CD14-positive monocyte (primary cell): Measurements from ENCODE around the gene CDK5RAP3. TPM values are rescaled to one million over a fixed set of nuclear protein-coding genes. Genes with fewer than 3 reads are reported as not detected.

Experiments
- DNase-seq, 3 donors: peaks; one replicate each; pipeline ENCODE4 v3.0.0-alpha.2; 2011 to 2022
- H2AFZ ChIP-seq: 2 replicates; pipeline ENCODE4 v1.6.0; 2012; ENCODE audit warnings: mild to moderate bottlenecking, low read depth, low read length, inconsistent platforms; ENCODE audit not compliant: insufficient read depth, poor library complexity, severe bottlenecking
- H3K27ac ChIP-seq, 2 donors: 1 replicate in 1 of 2; 2 replicates in 1 of 2; pipeline ENCODE4 v1.5.1; 2012 to 2013; ENCODE audit warnings: low read length in 2 of 2, control low read depth in 1 of 2, inconsistent platforms in 1 of 2, low read depth in 1 of 2, mild to moderate bottlenecking in 1 of 2
- H3K27me3 ChIP-seq, 2 donors: one replicate each; pipeline versions ENCODE4 v1.6.0 to v1.6.1; 2011 to 2013; ENCODE audit warnings: low read length in 2 of 2; ENCODE audit not compliant: control insufficient read depth in 2 of 2, insufficient read depth in 2 of 2
- H3K36me3 ChIP-seq, 2 donors: replicated peaks in 1 of 2; 1 replicate in 1 of 2; 2 replicates in 1 of 2; pipeline versions ENCODE4 v1.5.1 to v1.6.1; 2012 to 2013; ENCODE audit warnings: low read length in 2 of 2, control low read depth in 1 of 2, inconsistent platforms in 1 of 2, mild to moderate bottlenecking in 1 of 2; ENCODE audit not compliant: insufficient read depth in 2 of 2, control insufficient read depth in 1 of 2
- H3K4me1 ChIP-seq, 2 donors: 1 replicate in 1 of 2; 2 replicates in 1 of 2; pipeline versions ENCODE4 v1.5.1 to v1.6.1; 2012 to 2013; ENCODE audit warnings: low read length in 2 of 2, control low read depth in 1 of 2, inconsistent platforms in 1 of 2, mild to moderate bottlenecking in 1 of 2, moderate library complexity in 1 of 2; ENCODE audit not compliant: insufficient read depth in 2 of 2, control insufficient read depth in 1 of 2
- H3K4me2 ChIP-seq: replicated peaks from 2 replicates; pipeline ENCODE3; 2012; ENCODE audit warnings: low read length, moderate library complexity, mild to moderate bottlenecking; ENCODE audit not compliant: poor library complexity, severe bottlenecking; ENCODE audit errors: extremely low read depth
- H3K4me3 ChIP-seq, 3 experiments: fragments of 200-600 bp in 1 of 3; sonication (generic) in 1 of 3; replicated peaks in 1 of 3; 1 replicate in 2 of 3; 2 replicates in 1 of 3; pipeline ENCODE4 v1.5.1; 2011 to 2013; ENCODE audit warnings: low read length in 3 of 3, mild to moderate bottlenecking in 3 of 3, control low read depth in 2 of 3, low read depth in 2 of 3, inconsistent platforms in 1 of 3, moderate library complexity in 1 of 3
- H3K79me2 ChIP-seq: 2 replicates; pipeline ENCODE4 v1.6.0; 2012; ENCODE audit warnings: mild to moderate bottlenecking, control low read depth, inconsistent platforms, low read length, moderate library complexity; ENCODE audit not compliant: insufficient read depth
- H3K9ac ChIP-seq: 2 replicates; pipeline ENCODE4 v1.6.0; 2017; ENCODE audit warnings: low read length, mild to moderate bottlenecking; ENCODE audit not compliant: insufficient read depth, poor library complexity, severe bottlenecking
- H3K9me3 ChIP-seq, 2 donors: replicated peaks in 1 of 2; 1 replicate in 1 of 2; 2 replicates in 1 of 2; pipeline versions ENCODE4 v1.5.1 to v1.6.1; 2012 to 2013; ENCODE audit warnings: low read length in 2 of 2, control low read depth in 1 of 2; ENCODE audit not compliant: control insufficient read depth in 1 of 2, insufficient read depth in 1 of 2
- H4K20me1 ChIP-seq: 2 replicates; pipeline ENCODE4 v1.6.0; 2012; ENCODE audit warnings: mild to moderate bottlenecking, low read length, control low read depth, moderate library complexity; ENCODE audit not compliant: insufficient read depth
- H3K27ac Mint-ChIP-seq, 7 donors: one replicate each; pipeline ENCODE4 v1.8.0; 2020; ENCODE audit warnings: mild to moderate bottlenecking in 7 of 7, mixed read lengths in 7 of 7, moderate library complexity in 6 of 7, inconsistent platforms in 2 of 7
- H3K27me3 Mint-ChIP-seq, 3 donors: one replicate each; pipeline ENCODE4 v1.8.0; 2021 to 2022; ENCODE audit warnings: low read depth in 3 of 3, mild to moderate bottlenecking in 3 of 3, mixed read lengths in 3 of 3, moderate library complexity in 3 of 3, inconsistent platforms in 1 of 3
- H3K36me3 Mint-ChIP-seq, 2 donors: one replicate each; pipeline ENCODE4 v1.8.0; 2020; ENCODE audit warnings: mixed read lengths in 2 of 2, inconsistent platforms in 1 of 2, mild to moderate bottlenecking in 1 of 2
- H3K4me1 Mint-ChIP-seq: one replicate; pipeline ENCODE4 v1.8.0; 2020; ENCODE audit warnings: mild to moderate bottlenecking, mixed read lengths
- H3K4me3 Mint-ChIP-seq, 2 donors: one replicate each; pipeline ENCODE4 v1.8.0; 2020; ENCODE audit warnings: mild to moderate bottlenecking in 2 of 2, mixed read lengths in 2 of 2, moderate library complexity in 1 of 2
- H3K9me3 Mint-ChIP-seq, 7 donors: one replicate each; pipeline ENCODE4 v1.8.0; 2020 to 2022; ENCODE audit warnings: mixed read lengths in 7 of 7, mild to moderate bottlenecking in 6 of 7, moderate library complexity in 6 of 7, inconsistent platforms in 2 of 7
- WGBS: methylation state at CpG from one replicate; pipeline ENCODE4 v1.1.5; 2013; ENCODE audit warnings: missing lambda C conversion rate; ENCODE audit not compliant: insufficient coverage; 5-methylcytosine and 5-hydroxymethylcytosine counted together
- intact Hi-C, 2 donors: fragments of 100-400 bp; cut with micrococcal nuclease; formaldehyde crosslinking; loops; one replicate each; pipeline versions ENCODE4 v1.15.0 to v1.15.1; 2023
- polyA plus RNA-seq, 3 donors: library from polyadenylated mRNA; depleted of rRNA in 1 of 3; unstranded in 2 of 3; stranded (reverse) in 1 of 3; fragments of 300-500 nt in 2 of 3; fragments of >200 nt in 1 of 3; fragmentation: Illumina TruSeq in 2 of 3; gene quantifications; 1 replicate in 2 of 3; 2 replicates in 1 of 3; pipeline ENCODE4 v1.2.3, GENCODE V29; 2012 to 2021
- TF ChIP-seq, protein P1 (sequence below): fragments of 200-600 bp; IDR thresholded peaks from one replicate; pipeline ENCODE4 v1.8.0; 2022; ENCODE audit warnings: antibody characterized with exemption, mild to moderate bottlenecking

Gene CDK5RAP3
- polyA plus RNA-seq, 3 donors: 86.1 to 782 (median 94.4) TPM

DNA sequence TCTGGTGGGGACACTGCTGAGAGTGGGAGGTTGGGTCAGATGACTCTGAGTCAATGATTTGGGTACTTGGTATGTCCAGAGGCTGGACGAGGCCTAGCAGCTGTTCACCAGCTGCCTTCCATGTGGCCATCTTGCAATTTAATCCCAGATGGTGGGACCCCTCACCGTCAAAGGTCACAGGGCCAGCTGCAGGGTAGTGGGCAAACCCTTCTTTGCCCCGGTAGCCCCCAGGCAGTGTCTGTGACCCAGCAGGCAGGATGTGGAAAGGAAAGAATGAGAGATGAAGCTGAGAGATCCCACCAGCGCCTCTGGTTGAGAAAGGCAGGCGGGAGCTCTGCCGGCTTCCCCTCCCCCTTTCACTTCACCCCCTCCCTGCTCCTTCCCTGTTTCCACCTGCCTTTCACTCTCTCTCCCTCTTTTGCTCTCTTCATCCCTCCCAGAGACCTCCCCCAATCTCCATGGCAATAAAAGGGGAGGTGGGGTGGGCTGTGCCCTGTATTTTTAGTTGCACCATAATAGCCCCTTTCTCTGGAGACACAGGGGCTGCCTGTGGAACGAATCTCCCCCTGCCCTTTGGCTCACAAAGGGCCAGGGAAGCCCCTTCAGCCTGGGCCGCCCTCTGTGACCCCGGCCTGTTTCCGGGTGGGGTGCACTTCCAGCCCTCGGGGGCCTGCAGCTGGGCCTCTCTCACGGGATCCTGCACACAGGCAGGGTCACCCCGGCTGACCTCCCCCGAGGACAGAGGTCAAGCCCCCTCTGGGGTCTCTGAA is 20.2 kb downstream of the CDK5RAP3 start:
- Histone ChIP-seq H3K4me1 (no peaks in the 10 kb centered on the region), H2AFZ (no peak overlapping the region), H3K79me2 (no peaks in the 10 kb centered on the region), H3K27me3 (peaks cover 0 to 5% of the 10 kb centered on the region in 2 donors), H3K4me2 (no peak overlapping the region), H4K20me1 (no peaks in the 10 kb centered on the region), H3K4me3 (no peak overlapping the region), H3K27ac (no peak overlapping the region), H3K36me3 (no peaks in the 10 kb centered on the region), H3K9ac (no peak overlapping the region), H3K9me3 (no peaks in the 10 kb centered on the region)
- Mint-ChIP-seq H3K36me3 (peaks cover 3 to 9% of the 10 kb centered on the region in 2 donors), H3K27ac (no peak overlapping the region), H3K9me3 (no peaks in the 10 kb centered on the region), H3K4me1 (peaks cover 9% of the 10 kb centered on the region), H3K27me3 (peaks cover 2 to 13% (median 7%) of the 10 kb centered on the region in 3 donors), H3K4me3 (no peak overlapping the region)
- intact Hi-C loops: no loop called here
- TF ChIP-seq, protein P1, sequence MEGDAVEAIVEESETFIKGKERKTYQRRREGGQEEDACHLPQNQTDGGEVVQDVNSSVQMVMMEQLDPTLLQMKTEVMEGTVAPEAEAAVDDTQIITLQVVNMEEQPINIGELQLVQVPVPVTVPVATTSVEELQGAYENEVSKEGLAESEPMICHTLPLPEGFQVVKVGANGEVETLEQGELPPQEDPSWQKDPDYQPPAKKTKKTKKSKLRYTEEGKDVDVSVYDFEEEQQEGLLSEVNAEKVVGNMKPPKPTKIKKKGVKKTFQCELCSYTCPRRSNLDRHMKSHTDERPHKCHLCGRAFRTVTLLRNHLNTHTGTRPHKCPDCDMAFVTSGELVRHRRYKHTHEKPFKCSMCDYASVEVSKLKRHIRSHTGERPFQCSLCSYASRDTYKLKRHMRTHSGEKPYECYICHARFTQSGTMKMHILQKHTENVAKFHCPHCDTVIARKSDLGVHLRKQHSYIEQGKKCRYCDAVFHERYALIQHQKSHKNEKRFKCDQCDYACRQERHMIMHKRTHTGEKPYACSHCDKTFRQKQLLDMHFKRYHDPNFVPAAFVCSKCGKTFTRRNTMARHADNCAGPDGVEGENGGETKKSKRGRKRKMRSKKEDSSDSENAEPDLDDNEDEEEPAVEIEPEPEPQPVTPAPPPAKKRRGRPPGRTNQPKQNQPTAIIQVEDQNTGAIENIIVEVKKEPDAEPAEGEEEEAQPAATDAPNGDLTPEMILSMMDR: no peak
- 90% methylated on average over 2 of the region's 14 CpGs for WGBS
- DNase-seq: no peak

DNA sequence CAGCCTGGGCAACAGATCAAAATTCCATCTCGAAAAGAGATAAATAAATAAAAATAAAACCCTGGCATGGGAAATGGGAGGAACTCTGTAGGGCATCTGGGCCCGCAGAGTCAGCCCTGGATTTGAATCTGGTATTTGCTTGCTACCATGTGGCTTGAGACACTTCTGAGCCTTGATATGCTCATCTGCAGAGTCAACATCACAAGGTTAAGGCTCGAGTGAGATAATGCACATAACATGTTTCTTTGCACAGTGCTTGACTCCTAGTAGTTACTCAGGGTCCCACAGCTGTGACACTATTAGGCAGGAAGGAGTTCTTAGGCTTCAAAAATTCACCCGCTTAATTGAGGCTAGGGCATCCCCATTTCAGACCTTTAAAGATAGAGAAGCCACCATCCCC is 21.3 kb downstream of the CDK5RAP3 start:
- Histone ChIP-seq H3K4me2 (no peak overlapping the region), H4K20me1 (no peaks in the 10 kb centered on the region), H3K4me3 (no peak overlapping the region), H2AFZ (no peak overlapping the region), H3K9ac (no peak overlapping the region), H3K27me3 (peaks cover 0 to 5% of the 10 kb centered on the region in 2 donors), H3K27ac (no peak overlapping the region), H3K9me3 (no peaks in the 10 kb centered on the region), H3K79me2 (no peaks in the 10 kb centered on the region), H3K36me3 (no peaks in the 10 kb centered on the region), H3K4me1 (no peaks in the 10 kb centered on the region)
- TF ChIP-seq, protein P1: no peak
- Mint-ChIP-seq H3K4me1 (peaks cover 8% of the 10 kb centered on the region), H3K9me3 (no peaks in the 10 kb centered on the region), H3K4me3 (no peak overlapping the region), H3K27ac (no peak overlapping the region), H3K36me3 (peaks cover 0 to 2% of the 10 kb centered on the region in 2 donors), H3K27me3 (peaks cover 2 to 15% (median 7%) of the 10 kb centered on the region in 3 donors)
- WGBS: 100% methylated on average over 1 of the region's 4 CpGs
- DNase-seq: no peak
- intact Hi-C loops: no loop called here
